BE2C (cell line): ENCODE results near the gene TUBGCP5.

Experiments
- DNase-seq: peaks from one replicate; pipeline ENCODE4 v3.0.0-alpha.2; 2020
- H3K27me3 ChIP-seq: fragments of 250-450 bp; sonication (Bioruptor Pico); 2 replicates; pipeline ENCODE4 v1.5.1; 2020; ENCODE audit warnings: mild to moderate bottlenecking
- H3K36me3 ChIP-seq: fragments of 250-450 bp; sonication (Bioruptor Pico); 2 replicates; pipeline ENCODE4 v1.5.1; 2020; ENCODE audit warnings: mild to moderate bottlenecking
- H3K4me1 ChIP-seq: fragments of 250-450 bp; sonication (Bioruptor Pico); 2 replicates; pipeline ENCODE4 v1.5.1; 2020
- H3K4me3 ChIP-seq: 2 replicates; pipeline ENCODE4 v1.5.1; 2011; ENCODE audit warnings: low read depth, low read length
- H3K9me3 ChIP-seq: fragments of 250-450 bp; sonication (Bioruptor Pico); 2 replicates; pipeline ENCODE4 v1.5.1; 2020
- CTCF ChIP-seq: IDR thresholded peaks from 2 replicates; pipeline ENCODE4 v1.5.1; 2012; ENCODE audit warnings: mild to moderate bottlenecking, low read depth, low read length

TUBGCP5 gene

GRCh38 chr15:22960556-22960955, 78.8 kb downstream of the TUBGCP5 start:
- DNase-seq = no peak
- Histone ChIP-seq H3K9me3 (no peaks in the 10 kb centered on the region), H3K4me3 (no peak overlapping the region), H3K4me1 (peaks cover 3% of the 10 kb centered on the region), H3K27me3 (no peaks in the 10 kb centered on the region), H3K36me3 (no peaks in the 10 kb centered on the region)
- no peak for TF ChIP-seq CTCF

GRCh38 chr15:22960126-22960525, 79.2 kb downstream of the TUBGCP5 start:
- TF ChIP-seq CTCF = no peak
- DNase-seq = no peak
- peaks cover 3% of the 10 kb centered on the region for H3K4me1 ChIP-seq
- no peaks in the 10 kb centered on the region for H3K27me3 ChIP-seq
- no peaks in the 10 kb centered on the region for H3K9me3 ChIP-seq
- no peaks in the 10 kb centered on the region for H3K36me3 ChIP-seq
- H3K4me3 ChIP-seq = no peak overlapping the region

GRCh38 chr15:22959321-22960101, 79.9 kb downstream of the TUBGCP5 start:
- no peaks in the 10 kb centered on the region for H3K36me3 ChIP-seq
- no peak for DNase-seq
- H3K4me3 ChIP-seq = no peak overlapping the region
- no peaks in the 10 kb centered on the region for H3K27me3 ChIP-seq
- H3K9me3 ChIP-seq = no peaks in the 10 kb centered on the region
- H3K4me1 ChIP-seq = peaks cover 3% of the 10 kb centered on the region
- TF ChIP-seq CTCF = no peak

- Histone ChIP-seq H3K9me3 (no peaks in the 10 kb centered on the region), H3K27me3 (no peaks in the 10 kb centered on the region), H3K4me3 (no peak overlapping the region), H3K36me3 (no peaks in the 10 kb centered on the region), H3K4me1 (no peaks in the 10 kb centered on the region; the same call in 1 of the 2 replicates)
- TF ChIP-seq CTCF = no peak
- no peak for DNase-seq
Observed at GRCh38 chr15:22958487-22959280, 80.7 kb downstream of the TUBGCP5 start.

GRCh38 chr15:22956978-22957260, 82.5 kb downstream of the TUBGCP5 start:
- DNase-seq = no peak
- Histone ChIP-seq H3K4me3 (no peak overlapping the region), H3K4me1 (no peaks in the 10 kb centered on the region; the same call in 1 of the 2 replicates), H3K9me3 (no peaks in the 10 kb centered on the region), H3K27me3 (no peaks in the 10 kb centered on the region), H3K36me3 (no peaks in the 10 kb centered on the region)
- TF ChIP-seq CTCF = no peak
